HG03066 (cell line): ENCODE data around the gene SLC11A1.

ENCODE experiments used
- ATAC-seq: cut with Tn5 transposase; IDR thresholded peaks from one replicate; pipeline ENCODE4 v1.9.1; 2021; ENCODE audit warnings: low read depth; ENCODE audit not compliant: unreplicated experiment

Gene SLC11A1

DNA sequence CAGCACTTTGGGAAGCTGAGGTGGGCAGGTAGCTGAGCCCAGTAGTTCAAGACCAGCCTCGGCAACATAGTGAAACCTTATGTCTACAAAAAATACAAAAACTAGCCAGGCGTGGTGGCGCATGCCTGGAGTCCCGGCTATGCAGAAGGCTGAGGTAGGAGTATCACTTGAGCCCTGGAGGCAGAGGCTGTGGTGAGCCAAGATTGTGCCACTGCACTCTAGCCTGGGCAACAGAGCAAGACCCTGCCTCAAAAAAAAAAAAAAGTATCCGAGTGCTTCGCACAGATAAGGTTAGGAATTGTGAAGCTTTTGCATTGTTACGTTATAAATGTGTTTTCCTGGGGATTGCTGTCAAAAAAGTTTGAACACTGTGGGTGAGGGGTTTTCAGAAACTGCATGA lies 21.7 kb downstream of the SLC11A1 start:
- no peak for ATAC-seq

DNA sequence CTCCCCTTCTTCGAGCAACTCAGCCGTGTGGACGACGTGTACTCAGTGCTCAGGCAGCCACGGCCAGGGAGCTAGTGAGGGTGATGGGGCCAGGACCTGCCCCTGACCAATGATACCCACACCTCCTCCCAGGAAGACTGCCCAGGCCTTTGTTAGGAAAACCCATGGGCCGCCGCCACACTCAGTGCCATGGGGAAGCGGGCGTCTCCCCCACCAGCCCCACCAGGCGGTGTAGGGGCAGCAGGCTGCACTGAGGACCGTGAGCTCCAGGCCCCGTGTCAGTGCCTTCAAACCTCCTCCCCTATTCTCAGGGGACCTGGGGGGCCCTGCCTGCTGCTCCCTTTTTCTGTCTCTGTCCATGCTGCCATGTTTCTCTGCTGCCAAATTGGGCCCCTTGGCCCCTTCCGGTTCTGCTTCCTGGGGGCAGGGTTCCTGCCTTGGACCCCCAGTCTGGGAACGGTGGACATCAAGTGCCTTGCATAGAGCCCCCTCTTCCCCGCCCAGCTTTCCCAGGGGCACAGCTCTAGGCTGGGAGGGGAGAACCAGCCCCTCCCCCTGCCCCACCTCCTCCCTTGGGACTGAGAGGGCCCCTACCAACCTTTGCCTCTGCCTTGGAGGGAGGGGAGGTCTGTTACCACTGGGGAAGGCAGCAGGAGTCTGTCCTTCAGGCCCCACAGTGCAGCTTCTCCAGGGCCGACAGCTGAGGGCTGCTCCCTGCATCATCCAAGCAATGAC lies 22.4 kb downstream of the SLC11A1 start:
- no peak for ATAC-seq

DNA sequence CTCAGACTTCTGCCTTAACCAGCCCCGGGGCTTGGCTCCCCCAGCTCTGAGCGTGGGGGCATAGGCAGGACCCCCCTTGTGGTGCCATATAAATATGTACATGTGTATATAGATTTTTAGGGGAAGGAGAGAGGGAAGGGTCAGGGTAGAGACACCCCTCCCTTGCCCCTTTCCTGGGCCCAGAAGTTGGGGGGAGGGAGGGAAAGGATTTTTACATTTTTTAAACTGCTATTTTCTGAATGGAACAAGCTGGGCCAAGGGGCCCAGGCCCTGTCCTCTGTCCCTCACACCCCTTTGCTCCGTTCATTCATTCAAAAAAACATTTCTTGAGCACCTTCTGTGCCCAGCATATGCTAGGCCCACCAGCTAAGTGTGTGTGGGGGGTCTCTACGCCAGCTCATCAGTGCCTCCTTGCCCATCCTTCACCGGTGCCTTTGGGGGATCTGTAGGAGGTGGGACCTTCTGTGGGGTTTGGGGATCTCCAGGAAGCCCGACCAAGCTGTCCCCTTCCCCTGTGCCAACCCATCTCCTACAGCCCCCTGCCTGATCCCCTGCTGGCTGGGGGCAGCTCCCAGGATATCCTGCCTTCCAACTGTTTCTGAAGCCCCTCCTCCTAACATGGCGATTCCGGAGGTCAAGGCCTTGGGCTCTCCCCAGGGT lies 23.1 kb downstream of the SLC11A1 start:
- ATAC-seq, result no peak

DNA sequence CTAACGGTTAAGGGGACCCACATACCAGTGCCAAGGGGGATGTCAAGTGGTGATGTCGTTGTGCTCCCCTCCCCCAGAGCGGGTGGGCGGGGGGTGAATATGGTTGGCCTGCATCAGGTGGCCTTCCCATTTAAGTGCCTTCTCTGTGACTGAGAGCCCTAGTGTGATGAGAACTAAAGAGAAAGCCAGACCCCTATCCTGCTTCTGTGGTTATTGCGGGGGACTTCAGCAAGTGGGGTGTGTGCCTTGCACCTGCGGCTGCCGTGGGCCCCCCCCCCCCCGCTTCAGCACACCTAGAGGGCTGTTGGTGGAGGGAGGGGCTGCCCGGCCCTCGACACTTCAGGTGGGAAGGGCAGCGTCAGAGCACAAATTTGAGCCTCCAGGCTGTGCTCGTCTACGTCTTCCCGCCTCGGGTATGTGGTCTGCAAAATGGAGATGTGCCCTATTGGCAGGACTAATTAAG lies 23.7 kb downstream of the SLC11A1 start:
- peak; percentile 3 for ATAC-seq

DNA sequence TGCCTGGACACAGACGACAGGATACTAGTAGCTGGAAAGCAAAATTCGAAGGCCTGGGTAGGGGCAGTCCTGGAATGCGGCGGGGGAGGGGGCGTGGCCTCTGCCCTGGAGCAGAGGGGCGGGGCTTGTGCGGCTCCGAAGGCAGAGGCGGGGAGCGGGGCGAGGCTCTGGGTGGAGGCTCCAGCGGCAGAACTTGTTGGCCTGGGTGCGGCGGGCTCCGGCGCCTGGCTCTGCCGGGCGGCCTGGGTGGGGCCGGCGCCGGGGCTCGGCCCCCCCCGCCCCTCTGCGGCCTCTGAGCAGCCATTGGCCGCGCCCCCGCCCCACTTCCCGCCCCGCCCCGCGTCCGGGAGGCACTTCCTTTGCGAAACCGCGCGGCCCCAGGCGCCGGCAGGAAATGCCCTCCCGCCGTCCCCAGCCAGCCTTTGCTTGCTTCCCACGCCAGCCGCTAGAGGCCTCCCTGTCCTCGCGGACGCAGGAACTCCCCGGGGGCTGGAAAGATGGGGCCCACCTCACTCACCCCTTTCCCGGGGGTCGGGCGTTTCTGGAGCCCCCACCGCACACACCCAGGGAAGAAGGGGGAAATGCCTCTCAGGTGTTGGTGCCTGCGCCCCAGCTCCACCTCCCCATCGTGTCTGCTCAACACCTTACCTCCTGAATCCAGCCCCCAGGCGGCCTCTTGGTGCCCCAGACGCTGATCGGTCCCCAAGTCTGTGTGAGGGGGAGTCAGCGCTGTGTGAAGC lies 24.3 kb downstream of the SLC11A1 start:
- ATAC-seq, result peak; percentile 74

DNA sequence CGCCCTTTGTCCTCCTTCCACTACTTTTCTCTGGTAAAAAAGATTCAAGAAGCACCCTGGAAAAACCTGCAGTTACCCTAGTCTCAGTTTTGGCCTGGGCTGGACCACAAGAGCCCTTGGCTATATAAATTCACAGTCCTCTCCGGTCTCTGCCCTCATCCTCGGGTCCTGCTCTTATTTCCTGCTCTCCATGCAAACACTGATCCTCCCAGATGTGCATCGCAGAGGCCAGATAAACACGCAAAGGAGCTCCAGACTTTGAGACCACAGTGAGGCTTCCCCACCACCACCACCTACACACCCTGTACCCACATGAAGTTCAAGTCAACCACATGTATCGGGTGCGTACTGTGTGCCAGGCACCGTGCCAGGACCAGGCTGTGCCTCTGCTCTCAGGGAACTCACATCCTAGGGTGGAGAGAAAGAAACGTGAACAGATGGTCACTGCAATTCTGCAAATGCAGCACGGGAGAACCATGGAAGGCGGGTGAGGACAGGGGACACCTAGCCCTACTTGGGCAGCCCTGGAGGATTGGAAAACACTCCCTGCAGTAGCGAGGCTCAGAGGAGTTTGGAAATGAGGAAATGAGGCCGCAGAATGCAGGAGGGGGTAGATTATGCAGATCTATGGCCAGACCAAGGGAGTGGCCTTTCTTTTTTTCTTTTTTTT lies 25.0 kb downstream of the SLC11A1 start:
- peak; percentile 11 for ATAC-seq

DNA sequence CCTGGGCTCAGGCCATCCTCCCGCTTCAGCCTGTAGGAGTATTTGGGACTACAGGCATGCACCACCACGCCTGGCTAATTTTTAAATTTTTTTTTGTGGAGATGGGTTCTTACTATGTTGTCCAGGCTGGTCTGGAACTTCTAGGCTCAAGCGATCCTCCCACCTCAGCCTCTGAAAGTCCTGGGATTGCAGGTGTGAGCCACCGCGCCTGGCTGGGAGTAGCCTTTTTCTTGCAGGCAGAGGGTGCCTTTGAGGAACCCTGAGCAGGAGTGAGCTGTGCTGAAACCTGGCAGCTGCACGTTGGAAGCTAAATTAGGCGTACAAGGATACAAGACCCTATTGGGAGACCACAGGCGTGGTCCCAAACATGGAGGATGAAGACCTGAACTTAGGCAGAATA lies 25.6 kb downstream of the SLC11A1 start:
- ATAC-seq, result no peak

DNA sequence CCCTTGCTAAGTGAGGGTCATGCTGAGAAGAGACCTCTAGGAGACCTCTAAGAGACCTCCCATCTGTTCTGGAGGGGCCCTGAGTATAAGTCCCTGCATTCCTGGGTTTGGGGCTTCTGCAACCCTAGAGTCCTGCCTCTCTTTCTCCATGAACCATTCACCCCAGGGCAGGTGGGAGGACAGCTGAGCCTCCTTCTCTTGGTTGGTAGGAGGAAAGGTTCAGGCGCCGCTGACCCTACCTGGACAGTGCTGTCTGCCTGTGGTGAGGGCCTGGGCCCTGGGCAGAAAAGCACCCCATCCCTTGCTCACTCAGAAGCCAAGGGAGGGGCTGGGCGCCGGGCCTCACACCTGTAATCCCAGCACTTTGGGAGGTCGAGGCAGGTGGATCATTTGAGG lies 36.2 kb downstream of the SLC11A1 start:
- ATAC-seq, result no peak

DNA sequence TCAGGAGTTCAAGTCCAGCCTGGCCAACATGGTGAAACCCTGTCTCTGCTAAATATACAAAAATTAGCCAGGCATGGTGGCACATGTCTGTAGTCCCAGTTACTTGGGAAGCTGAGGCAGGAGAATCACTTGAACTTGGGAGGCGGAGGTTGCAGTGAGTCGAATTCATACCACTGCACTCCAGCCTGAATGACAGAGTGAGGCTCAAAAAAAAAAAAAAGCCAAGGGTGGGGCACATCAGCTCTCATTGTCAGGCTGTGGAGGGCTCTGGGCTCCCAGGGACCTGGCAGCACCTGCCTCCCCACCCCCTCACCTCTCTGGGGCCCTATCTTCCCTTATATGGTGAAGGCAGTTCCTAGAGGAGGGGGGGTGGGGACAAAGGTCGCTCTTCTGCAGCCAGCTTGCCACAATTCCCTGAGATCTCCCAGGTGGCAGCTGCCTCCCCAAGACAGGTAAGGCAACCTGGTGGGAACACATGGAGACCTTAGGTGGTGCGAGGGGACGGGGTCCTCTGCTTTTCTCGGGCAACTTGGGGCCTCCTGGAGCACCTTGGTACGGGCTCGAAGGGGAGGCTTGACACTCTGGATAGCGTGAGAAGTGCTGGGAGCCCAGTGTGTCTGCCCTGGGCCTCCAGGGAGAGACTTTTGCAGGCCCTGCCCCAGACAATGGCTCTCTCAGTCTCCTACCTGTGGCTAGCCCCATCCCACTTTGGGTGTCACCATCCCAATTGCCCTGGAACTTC lies 36.8 kb downstream of the SLC11A1 start, which contains the start of gene VIL1:
Gene VIL1 (plus strand): TSS at position 407 of the 742 bp plus-strand sequence. CDS start 4,656 bp downstream, outside the sequence.
- ATAC-seq, result no peak

DNA sequence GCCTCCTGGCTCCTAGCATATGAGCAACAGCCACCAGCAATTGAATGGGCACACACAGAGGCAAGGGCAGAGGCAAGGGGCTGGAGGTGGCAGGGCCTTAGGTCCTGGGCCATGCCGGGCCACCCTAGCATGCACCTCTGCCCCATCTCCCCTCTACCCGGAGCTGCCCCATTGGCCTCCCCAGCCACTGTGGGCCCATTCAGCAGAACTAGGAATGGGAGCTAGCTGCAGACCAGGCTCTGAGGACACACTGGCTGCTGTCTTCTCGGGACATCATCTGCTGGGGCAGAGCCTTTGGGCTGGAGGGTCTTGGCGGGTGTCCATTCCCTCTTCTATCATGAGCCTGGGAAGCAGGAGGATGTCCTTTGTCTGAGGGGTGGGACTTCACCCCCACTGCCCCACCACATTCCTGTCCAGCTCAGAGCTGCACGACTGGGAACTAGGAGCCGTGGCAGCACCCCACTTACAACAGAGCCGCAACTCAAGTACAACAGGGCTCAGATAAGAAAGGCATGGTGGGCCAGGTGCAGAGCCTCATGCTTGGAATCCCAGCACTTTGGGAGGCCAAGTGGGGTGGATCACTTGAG lies 37.6 kb downstream of the SLC11A1 start:
- no peak for ATAC-seq

DNA sequence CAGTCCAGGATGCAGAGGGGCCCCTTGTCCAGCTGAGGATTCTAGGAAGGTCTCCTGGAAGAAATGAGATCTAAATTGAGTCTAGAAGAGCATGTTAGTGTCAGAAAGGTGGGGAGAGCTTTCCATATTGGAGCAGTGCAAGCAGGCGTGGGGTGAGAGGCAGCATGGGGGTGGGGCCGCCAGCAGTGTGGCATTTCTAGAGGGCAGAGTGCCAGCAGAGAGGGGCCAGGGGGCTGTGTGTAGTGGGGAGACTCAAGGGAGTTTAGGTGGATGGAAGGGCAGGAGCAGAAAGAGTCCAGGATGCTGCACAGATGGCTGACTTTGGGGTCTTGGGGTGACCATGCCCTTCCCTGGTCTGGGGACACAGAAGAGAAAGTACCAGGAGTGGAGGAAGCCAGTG lies 39.0 kb downstream of the SLC11A1 start:
- ATAC-seq, result no peak

DNA sequence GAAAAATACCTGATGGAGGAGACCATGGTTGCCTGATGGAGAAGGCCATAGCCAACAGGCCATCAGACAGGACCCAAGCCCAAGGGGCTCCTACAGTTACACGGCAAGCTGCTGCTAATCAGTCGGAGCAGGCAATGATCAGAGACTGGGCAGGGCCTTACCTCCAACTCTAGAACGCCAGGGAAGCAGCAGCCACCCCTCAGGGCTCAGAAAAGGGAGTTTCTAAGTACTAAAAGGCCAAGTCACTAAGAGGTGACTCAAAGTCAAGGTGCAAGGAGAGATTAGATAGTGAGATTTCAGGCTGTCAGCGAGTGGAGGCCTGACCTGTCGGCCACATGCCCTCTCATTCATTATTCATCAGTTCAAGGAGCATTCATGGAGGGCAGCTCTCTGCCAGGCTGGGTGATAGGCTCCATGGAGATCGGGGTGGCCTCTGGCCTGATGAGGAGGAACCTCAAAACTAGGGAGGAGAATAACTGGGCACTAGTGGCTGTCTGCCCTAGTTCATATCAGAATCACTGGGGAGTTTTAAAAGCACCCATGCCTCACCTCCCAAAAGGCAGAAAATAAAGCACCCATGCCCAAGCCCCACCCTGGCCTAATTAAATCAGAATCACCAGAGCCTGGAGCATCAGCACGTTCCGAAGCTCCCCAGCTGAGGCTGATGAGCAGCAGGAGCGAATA lies 40.5 kb downstream of the SLC11A1 start:
- no peak for ATAC-seq

DNA sequence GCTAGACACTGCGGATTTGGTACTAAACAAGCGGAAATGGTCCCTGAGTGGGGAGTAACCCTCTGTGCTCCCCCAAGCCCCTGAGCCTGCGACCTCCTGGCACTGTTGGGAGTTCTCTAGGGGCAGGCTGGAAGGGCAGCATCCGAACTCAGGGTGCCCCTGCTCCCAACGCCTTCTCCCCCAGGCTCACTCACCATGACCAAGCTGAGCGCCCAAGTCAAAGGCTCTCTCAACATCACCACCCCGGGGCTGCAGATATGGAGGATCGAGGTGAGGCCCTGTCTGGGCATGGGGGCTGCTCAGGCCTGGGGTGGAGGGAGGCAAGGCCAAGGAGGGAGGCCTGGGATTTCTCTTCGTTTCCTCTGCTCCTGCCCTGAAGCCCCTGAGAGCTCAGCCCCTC lies 41.5 kb downstream of the SLC11A1 start:
- ATAC-seq, result no peak

DNA sequence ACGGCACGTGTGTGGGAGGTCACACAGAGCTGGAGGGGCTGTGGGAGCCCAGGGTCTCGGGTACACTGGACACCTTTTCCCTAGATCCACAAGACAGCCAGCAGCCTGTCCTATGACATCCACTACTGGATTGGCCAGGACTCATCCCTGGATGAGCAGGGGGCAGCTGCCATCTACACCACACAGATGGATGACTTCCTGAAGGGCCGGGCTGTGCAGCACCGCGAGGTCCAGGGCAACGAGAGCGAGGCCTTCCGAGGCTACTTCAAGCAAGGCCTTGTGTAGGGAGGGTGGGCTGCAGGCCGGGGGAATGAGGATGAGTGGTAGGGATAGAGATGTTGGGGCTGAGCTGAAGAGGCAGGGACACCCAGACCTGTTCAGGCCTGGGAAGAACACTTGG lies 43.5 kb downstream of the SLC11A1 start:
- no peak for ATAC-seq

DNA sequence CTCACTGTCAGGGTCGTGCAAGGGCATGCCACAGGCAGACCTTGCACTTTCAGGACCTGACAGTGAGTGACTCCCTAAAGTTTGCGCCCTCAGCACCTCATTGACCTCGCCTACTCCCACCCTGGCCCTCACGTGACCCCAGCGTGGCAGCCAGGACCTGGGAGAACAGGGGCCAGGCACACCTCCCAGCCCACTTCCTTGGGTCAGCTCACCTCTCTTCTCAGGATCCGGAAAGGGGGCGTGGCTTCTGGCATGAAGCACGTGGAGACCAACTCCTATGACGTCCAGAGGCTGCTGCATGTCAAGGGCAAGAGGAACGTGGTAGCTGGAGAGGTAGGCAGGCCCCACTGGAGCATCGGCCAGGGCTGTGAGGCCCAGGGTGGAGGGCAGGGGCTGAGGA lies 45.7 kb downstream of the SLC11A1 start:
- no peak for ATAC-seq

DNA sequence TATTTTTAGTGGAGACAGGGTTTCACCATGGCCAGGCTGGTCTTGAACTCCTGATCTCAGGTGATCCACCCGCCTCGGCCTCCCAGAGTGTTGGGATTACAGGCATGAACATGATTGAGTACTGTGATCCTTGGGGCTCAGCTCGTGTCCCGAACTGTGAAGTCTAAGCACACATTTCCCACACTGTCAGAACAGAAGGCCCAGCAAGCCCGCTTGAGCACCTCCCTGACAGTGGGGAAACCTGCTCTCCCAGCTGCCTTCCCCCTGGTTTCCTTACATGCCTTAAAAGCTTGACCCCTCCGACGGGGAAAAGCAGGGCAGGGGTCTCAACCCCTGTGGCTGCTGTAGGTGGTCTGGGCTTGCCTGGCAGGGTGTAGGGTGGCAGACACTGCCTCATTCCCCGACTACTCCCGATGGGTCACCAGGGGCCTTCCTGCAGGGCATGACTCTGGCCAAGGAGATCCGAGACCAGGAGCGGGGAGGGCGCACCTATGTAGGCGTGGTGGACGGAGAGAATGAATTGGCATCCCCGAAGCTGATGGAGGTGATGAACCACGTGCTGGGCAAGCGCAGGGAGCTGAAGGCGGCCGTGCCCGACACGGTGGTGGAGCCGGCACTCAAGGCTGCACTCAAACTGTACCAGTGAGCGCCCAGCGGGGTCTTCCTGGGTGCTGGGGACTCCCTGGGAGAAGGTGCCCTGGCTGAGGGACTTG lies 46.9 kb downstream of the SLC11A1 start:
- ATAC-seq, result no peak

DNA sequence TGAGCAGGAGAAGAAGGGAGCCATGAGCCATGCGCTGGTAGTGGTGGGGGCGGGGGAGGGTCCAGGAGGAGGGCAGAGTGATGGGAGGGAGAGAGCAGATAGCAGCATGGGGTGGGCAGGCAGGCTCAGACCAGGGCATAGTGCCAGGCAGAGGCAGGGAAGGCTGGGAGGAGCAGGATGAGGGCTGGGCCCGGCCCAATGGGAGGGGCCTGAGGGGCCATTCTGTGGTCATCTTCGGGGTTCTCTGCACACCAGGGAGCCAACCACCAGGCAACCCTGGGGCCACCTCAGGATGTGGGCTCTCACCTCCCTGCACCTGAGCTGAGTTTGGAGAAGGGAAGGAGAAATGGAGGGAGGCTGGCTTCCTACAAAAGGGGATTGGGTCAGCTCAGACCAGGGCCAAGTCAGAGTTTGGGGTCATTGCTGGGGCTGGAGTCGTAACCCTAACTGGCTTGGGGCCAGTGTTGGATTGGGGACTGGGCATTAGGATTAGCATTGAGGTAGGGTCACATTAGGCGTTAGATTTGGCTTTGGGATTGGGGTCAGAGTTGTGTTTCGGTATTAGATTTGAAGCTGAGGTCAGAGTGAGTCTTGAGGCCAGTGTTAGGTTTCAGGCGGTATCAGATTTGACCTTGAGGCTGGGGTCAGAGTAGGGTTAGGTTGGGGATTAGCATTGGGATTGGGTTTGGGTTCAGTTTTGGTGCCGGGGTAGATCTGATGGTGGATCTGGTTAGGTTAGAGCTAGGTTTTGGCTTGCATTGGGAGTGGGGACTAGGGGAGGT lies 48.0 kb downstream of the SLC11A1 start:
- no peak for ATAC-seq

DNA sequence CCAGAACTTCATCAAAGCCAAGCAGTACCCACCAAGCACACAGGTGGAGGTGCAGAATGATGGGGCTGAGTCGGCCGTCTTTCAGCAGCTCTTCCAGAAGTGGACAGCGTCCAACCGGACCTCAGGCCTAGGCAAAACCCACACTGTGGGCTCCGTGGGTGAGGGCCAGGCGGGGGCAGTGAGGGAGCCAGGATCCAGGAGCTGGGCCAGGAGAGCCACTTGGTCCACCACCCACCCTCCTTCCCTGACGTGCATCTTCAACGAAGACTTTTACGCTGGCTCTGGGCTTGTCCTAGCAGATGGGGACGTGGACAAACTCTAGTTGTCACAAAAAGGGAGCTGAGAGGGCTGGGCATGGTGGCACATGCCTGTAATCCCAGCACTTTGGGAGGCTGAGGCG lies 48.6 kb downstream of the SLC11A1 start:
- ATAC-seq, result no peak
